NCI-H187 (cell line): Measurements from ENCODE around the gene EXO1.

Experiments
- DNase-seq, 2 experiments: peaks; one replicate each; lab custom pipeline; 2025; lab: John Stamatoyannopoulos, UW

The EXO1 gene

DNA sequence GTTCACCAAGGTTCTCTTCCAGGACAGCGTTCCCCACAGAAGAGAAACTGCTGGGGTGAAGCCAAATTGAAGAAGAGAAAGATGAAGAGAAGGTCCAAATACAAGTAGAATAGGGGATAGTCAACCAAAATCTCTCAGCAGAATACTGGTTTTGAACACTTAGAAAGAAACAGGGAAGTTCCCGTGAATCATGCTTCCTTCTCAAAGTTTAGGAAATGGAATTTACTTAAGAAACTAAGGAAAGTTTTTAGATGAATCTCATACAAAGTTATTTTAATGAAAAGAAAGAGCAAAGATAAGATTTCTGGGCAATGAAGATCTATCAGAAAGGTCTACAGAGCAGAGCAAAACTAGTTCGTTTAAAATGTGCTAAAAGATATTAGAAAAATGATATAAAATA is 43.3 kb downstream of the EXO1 start:
- DNase-seq = no peak

- DNase-seq = no peak
Observed at GRCh38 chr1:241894016-241894415, 46.0 kb downstream of the EXO1 start.

DNA sequence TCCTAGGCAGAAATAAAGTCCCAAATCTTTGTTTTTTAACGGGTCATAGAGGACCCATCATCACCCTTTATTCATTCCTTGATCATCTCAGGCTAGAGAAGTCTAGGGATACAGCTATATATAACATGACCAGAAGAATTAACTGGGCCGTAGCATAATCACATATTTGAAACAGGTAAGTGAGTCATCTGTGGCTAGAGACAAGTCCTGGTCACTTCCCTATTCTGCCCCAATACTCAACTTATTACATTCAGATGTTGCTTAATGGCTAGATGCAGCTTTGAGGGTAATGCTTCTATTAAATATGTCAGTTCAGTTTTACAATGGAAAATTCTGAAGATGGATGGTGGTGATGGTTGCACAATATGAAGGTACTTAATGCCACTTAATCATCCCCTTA is 47.0 kb downstream of the EXO1 start:
- no peak for DNase-seq

DNA sequence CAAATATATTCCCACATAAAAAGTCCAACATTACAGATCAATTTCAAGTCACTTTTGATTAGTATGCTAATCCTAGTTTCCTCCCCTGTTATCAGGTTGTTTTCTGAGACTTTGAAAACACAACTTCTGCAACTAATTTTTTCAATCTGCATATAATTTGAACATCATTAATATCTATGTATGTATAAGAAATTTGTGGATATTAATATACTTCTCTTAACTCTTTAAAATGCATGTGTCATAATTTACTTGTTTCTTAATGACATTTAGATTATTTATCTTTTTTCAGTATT is 48.6 kb downstream of the EXO1 start:
- no peak for DNase-seq

- no peak for DNase-seq
Observed at GRCh38 chr1:241899210-241899609, 51.2 kb downstream of the EXO1 start.

DNA sequence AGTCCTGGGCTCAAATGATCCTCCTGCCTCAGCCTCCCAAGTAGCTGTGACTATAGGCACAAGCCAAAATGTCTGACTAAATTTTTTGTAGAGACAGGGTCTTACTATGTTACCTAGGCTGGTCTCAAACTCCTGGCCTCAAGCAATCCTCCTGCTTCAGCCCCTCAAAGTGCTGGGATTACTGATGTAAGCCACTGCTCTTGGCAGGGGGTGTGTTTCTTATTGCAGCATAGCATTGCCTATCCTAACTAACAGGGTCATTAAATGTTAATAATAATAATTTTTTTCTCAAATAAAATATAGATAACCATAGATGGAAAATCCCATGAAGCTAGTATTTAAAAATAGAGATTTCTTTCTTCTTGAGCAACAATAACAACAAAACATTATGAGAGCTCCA is 52.4 kb downstream of the EXO1 start:
- no peak for DNase-seq

DNA sequence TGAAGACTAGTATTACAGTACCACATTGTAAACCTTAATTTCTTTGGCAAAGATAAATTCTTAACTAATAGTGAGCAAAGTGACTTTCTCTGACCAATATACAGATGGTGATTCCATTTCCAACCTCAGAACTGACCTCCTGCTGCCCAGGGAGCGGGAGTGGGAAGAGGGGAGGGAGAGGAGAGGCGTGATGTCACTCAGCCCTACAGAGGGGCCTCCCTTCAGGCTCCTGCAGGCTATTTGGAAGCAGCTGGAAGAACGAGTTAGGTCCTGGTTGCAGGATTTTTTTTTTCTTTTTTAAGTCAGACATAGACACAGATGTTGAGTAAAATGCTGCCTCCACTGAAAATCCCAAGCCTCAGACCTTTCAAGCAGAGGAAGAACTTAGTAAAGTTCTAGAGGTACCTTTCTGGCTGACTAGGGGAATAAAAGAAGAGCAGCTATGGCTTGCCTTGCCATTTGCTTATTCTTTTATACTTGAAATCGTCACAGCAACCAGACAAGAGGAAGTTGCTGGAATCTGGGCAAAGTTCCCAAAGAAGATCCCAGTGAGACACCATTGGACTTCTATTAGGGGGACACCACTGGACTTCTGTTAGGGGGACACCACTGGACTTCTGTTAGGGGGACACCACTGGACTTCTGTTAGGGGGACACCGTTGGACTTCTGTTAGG is 54.5 kb downstream of the EXO1 start:
- no peak for DNase-seq

DNA sequence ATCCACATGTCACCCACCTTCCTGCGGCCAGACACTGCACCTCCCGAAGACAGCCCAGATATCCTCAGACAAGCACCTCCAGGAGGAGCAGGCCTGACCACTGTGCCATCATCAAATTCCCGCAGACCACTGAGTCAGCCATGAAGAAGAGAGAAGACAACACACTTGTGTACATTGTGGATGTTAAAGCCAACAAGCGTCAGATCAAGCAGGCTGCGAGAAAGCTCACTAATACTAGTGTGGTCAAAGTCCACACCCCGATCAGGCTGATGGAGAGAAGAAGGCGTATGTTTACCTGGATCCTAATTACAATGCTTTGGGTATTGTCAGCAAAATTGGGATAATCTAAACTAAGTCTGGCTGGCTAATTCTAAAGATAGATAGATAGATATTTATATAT is 68.2 kb downstream of the EXO1 start:
- DNase-seq = no peak

DNA sequence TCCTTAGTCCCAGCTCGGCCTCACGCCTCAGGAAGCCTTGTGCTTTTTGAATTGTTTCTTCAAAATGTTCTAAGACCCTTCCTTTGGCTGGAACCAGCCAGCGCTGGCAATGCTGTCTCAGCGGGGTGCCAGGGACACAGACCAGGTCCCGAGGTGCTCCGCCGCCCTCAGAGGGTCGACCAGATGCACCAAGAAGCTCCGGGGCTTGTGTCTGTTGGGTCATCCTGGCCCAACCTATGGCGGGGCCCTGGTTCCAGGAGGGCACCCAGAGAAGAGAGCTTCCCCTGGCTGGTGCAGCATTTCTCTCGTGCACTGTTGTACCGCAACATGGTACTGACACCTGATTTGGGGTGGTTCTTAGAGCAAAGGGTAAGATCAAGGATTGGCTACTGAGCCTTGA is 69.5 kb downstream of the EXO1 start:
- DNase-seq = no peak

GRCh38 chr1:241918879-241919278 is 70.9 kb downstream of the EXO1 start:
- DNase-seq = no peak

- no peak for DNase-seq
Observed at GRCh38 chr1:241924080-241924808, 76.2 kb downstream of the EXO1 start.

DNA sequence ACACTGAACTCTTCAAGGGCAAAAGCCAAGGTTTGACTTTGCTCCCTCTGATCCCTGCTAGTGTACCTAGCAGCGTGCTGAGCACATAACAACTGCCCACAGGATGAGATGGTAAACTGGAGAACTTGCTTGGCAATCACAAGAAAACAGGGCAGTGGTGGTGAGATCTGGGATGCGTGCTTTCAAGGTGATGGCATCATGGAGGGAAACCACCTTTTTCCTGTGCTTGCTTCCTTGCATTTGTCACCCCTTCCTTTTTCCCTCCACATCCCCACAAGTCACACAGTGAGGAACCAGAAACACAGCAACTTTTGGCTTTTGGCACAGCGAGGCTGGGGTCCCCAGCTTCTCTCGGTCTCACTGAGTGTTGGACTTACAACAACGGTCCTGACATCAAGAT is 78.1 kb downstream of the EXO1 start:
- DNase-seq = no peak

- no peak for DNase-seq
Observed at GRCh38 chr1:241927321-241927720, 79.3 kb downstream of the EXO1 start.

DNA sequence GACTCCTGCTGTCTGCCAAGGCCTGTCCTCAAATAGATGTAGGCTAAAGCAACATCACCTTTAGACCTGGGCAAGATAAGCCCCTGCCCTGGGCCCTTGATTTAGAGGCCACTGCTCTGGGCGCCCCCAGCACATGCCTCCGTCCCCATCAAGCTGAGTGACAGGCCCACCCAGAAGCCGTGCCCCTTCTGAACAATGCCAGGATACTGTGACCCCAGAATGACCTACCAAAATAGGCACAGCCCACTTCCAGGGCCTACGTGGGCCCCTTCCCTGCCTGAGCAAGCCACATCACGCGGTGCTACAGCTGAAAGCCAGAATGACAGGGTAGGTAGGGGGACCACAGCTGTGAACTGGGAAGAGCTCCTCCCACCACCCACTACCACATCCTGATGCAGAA is 84.8 kb downstream of the EXO1 start:
- DNase-seq = no peak

GRCh38 chr1:241934201-241934848 is 86.3 kb downstream of the EXO1 start:
- DNase-seq = no peak

DNA sequence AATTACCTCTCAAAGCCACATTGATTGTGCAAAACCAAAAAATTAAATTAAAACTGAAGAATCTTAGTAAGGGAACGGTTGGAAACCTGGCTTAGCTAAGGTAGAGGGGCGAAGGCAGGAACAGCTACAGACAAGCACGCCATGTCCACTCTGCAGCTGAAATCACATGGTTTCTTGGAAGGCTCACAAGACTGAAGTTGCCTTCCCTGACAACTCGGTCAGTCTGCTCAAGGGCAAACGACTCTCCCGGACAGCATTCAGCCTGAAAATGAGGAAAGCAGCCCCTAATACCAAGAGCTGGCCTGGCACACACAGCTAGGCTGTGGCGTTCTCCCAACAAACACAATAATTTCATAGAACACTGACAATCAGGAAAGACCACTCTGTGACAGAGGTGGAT is 86.9 kb downstream of the EXO1 start:
- DNase-seq = no peak
